Measurements from ENCODE around the gene GNG14. TPM values are rescaled to one million over a fixed set of nuclear protein-coding genes. Genes with fewer than 3 reads are reported as not detected.

Gene GNG14
- total RNA-seq, 1 experiment from 2014 or later, result not detected

DNA sequence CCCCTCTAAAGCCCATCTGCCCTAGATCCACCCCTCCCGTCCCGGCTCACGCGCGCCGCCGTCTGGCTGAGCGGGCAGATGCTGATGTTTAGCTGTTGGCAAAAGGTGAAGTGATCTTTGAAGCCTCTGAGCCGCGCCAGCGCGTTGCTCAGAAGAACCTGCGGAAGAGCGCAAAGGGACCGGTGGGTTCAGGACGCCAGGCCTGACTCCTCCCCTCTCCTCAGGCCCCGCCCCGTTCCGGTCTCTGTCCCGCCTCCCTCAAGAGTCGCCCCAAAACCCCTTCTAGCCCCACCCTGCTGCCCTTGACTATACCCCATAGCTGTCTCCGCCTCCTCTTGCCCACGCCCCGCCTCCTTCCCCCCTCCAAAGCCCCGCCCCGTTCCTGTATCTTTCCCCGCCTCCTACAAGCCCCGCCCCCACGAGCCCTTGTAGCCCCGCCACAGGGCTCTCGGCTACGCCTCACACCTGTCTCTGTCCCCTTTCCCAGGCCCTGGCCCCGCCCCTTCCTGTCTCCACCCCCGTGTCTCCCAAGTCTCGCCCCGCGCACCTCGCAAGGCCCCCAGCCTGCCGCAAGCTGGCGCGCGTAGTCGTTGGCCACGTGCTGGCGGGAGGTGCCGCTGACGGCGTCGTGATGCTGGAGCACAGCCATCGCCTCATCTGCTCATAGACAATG lies 30.8 kb upstream of the GNG14 start:
- CTCF ChIA-PET, result no interaction called here
- H3K9me3 Mint-ChIP-seq (ENCODE audit: low read depth, unreplicated experiment), result no peaks in the 10 kb centered on the region
- no peak for DNase-seq
- no TSS peak for BruUV-seq (replicated peaks)
- H3K27me3 Mint-ChIP-seq (ENCODE audit: unreplicated experiment), result no peaks in the 10 kb centered on the region
- H3K4me1 Mint-ChIP-seq (ENCODE audit: low read depth, unreplicated experiment), result no peaks in the 10 kb centered on the region
- H3K27ac Mint-ChIP-seq (ENCODE audit: unreplicated experiment), result no peak overlapping the region
- peaks cover 38% of the 10 kb centered on the region for H3K36me3 Mint-ChIP-seq (ENCODE audit: insufficient read depth, unreplicated experiment)
- intact Hi-C loops (cut with micrococcal nuclease; ENCODE audit: unreplicated experiment), result no loop called here
- no peak overlapping the region for H3K4me3 Mint-ChIP-seq (ENCODE audit: low read depth, unreplicated experiment)
- TF ChIP-seq, protein P1, sequence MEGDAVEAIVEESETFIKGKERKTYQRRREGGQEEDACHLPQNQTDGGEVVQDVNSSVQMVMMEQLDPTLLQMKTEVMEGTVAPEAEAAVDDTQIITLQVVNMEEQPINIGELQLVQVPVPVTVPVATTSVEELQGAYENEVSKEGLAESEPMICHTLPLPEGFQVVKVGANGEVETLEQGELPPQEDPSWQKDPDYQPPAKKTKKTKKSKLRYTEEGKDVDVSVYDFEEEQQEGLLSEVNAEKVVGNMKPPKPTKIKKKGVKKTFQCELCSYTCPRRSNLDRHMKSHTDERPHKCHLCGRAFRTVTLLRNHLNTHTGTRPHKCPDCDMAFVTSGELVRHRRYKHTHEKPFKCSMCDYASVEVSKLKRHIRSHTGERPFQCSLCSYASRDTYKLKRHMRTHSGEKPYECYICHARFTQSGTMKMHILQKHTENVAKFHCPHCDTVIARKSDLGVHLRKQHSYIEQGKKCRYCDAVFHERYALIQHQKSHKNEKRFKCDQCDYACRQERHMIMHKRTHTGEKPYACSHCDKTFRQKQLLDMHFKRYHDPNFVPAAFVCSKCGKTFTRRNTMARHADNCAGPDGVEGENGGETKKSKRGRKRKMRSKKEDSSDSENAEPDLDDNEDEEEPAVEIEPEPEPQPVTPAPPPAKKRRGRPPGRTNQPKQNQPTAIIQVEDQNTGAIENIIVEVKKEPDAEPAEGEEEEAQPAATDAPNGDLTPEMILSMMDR (IDR thresholded peaks at IDR 0.05; ENCODE audit: unreplicated experiment), result no peak

DNA sequence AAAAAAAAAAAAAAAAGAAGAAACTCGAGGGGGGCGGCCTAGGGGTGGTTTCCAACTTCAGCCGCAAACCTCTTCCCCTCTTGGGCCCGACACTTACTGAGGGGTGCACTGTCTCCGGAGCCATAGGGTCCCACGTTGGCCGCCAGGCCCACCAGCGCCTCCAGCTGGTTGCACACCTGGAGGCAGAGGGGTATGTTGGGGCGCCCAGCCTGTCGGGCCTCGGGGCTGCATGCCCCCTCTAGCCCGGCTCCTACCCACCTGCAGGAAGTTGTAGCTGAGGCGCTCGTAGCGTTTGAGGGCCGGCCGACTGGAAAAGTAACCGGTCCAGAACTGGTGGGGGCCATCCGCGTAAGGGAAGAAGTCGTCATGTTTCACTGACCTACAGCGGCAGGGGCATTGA lies 29.8 kb upstream of the GNG14 start:
- no TSS peak for BruUV-seq (replicated peaks)
- peaks cover 35% of the 10 kb centered on the region for H3K36me3 Mint-ChIP-seq (ENCODE audit: insufficient read depth, unreplicated experiment)
- H3K9me3 Mint-ChIP-seq (ENCODE audit: low read depth, unreplicated experiment), result no peaks in the 10 kb centered on the region
- CTCF ChIA-PET, result no interaction called here
- TF ChIP-seq, protein P1 (IDR thresholded peaks at IDR 0.05; ENCODE audit: unreplicated experiment), result no peak
- DNase-seq, result no peak
- no peaks in the 10 kb centered on the region for H3K27me3 Mint-ChIP-seq (ENCODE audit: unreplicated experiment)
- H3K27ac Mint-ChIP-seq (ENCODE audit: unreplicated experiment), result no peak overlapping the region
- H3K4me3 Mint-ChIP-seq (ENCODE audit: low read depth, unreplicated experiment), result no peak overlapping the region
- no peaks in the 10 kb centered on the region for H3K4me1 Mint-ChIP-seq (ENCODE audit: low read depth, unreplicated experiment)
- intact Hi-C loops (cut with micrococcal nuclease; ENCODE audit: unreplicated experiment), result no loop called here

DNA sequence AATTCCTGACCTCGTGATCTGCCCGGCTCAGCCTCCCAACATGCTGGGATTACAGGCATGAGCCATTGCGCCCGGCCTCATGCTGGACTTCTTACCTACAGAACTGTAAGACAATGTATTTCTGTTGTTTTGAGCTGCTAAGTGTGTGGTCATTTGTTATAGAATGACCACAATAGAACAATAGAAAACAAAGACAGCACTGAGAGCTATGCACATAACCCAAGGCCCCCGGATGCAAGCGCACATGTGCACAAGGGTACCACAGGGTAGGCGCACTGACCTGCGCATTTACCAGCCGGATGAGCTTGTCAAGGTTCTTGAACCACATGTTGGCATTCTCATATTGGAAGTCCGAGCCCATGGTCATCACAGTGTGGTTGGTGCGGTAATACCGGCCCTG lies 26.8 kb upstream of the GNG14 start:
- H3K4me3 Mint-ChIP-seq (ENCODE audit: low read depth, unreplicated experiment), result no peak overlapping the region

DNA sequence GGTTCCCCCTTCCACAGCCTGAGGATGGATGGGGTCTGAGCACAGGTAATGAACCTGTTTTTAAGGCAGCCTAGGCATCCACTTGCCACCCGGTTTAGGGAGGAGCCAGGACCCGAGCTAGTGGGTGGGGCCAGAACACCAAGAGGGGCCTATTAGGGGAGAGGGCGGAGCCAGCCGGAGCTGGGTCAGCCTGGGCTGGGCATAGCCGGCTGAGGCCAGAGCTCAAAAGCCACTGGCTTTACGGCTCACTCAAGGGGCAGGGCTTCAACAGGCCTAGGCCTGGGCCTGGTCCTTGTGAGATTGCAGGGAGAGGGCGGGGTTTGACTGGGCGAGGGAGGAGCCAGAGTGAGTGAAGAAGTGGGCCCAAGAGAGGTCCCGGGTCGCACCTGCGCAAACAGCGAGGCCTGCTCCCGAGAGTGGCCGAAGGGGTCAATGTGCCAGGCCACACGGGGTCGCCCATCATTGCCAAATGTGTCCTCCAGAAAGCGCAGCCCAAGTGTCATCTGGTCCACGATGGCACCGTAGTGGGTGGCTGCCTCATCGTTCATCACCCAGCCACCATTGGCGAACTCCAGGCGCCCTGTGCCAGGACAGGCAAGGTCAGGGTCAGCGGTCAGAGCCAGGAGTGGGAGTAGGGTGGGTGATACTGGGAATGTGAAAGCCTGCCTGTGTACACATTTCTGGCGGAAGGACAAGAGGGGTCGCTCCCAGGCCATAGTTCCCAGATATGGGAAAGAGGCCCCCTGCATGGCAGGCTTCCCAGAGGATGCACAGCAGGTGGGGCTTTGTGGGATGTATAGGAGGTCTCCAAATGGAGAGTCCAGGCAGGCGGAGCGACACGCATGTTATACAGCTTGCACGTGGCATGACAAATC lies 23.2 kb upstream of the GNG14 start:
- intact Hi-C loops (cut with micrococcal nuclease; ENCODE audit: unreplicated experiment), result loop anchor here (5.0 kb wide), 1 partner anchor 102 kb away; no protein-coding TSS in a partner anchor
- Mint-ChIP-seq H3K27ac (ENCODE audit: unreplicated experiment) (no peak overlapping the region), H3K27me3 (ENCODE audit: unreplicated experiment) (no peaks in the 10 kb centered on the region), H3K36me3 (ENCODE audit: insufficient read depth, unreplicated experiment) (peaks cover 41% of the 10 kb centered on the region), H3K4me1 (ENCODE audit: low read depth, unreplicated experiment) (no peaks in the 10 kb centered on the region), H3K9me3 (ENCODE audit: low read depth, unreplicated experiment) (no peaks in the 10 kb centered on the region), H3K4me3 (ENCODE audit: low read depth, unreplicated experiment) (no peak overlapping the region)
- CTCF ChIA-PET, result no interaction called here
- TF ChIP-seq, protein P1 (IDR thresholded peaks at IDR 0.05; ENCODE audit: unreplicated experiment), result no peak
- no TSS peak for BruUV-seq (replicated peaks)
- no peak for DNase-seq

More for the DNA sequence above, 26.8 kb upstream of the GNG14 start:
- no peak overlapping the region for H3K27ac Mint-ChIP-seq (ENCODE audit: unreplicated experiment)
- DNase-seq, result no peak
- no peaks in the 10 kb centered on the region for H3K4me1 Mint-ChIP-seq (ENCODE audit: low read depth, unreplicated experiment)
- TF ChIP-seq, protein P1 (IDR thresholded peaks at IDR 0.05; ENCODE audit: unreplicated experiment), result no peak
- CTCF ChIA-PET, result interaction anchor here (0.6 kb wide), 1 partner anchor 38 kb away, joined by 5 read pairs; no protein-coding TSS in a partner anchor
- H3K36me3 Mint-ChIP-seq (ENCODE audit: insufficient read depth, unreplicated experiment), result peaks cover 28% of the 10 kb centered on the region
- intact Hi-C loops (cut with micrococcal nuclease; ENCODE audit: unreplicated experiment), result no loop called here
- H3K27me3 Mint-ChIP-seq (ENCODE audit: unreplicated experiment), result no peaks in the 10 kb centered on the region
- BruUV-seq (replicated peaks), result no TSS peak
- no peaks in the 10 kb centered on the region for H3K9me3 Mint-ChIP-seq (ENCODE audit: low read depth, unreplicated experiment)
